Mesenteric fat pad (tissue), 1 donor: ENCODE results near the gene OTOGL. TPM values are rescaled to one million over a fixed set of nuclear protein-coding genes. Genes with fewer than 3 reads are reported as not detected.

ENCODE experiments used
- DNase-seq: peaks from one replicate; pipeline ENCODE4 v3.0.0-alpha.2; 2020; ENCODE audit warnings: low spot score
- total RNA-seq: library from RNA; stranded (reverse); fragmentation: NEBNext Ultra II Directional; extraction: Animal tissue kit (Norgen Biotek cat#: 25700); gene quantifications from one replicate; pipeline ENCODE4 v1.2.1, GENCODE V29; 2021
- donor health status: DM: yes; HTN: yes; CAD: no.

The OTOGL gene
- total RNA-seq, 1 donor from 2014 or later, result not detected

DNA sequence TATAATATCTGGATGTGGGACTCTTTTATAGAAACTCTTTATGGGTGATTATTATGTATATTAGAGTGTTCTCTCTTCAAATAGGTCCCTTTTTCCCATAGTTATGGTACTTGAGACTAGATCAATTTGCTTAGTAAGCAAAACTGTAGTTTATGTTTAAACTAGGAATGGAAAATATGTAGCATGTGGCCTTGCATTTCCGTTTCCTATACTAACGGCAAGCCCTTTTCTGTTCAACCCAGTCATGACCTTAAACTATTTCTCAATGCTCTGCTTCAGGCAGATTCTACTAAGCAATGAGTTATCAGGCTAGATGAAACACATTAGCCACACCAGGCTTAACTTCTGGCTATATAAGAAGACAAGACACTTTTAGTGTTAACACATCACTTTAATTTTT, 84.6 kb downstream of the OTOGL start:
- DNase-seq, result no peak

DNA sequence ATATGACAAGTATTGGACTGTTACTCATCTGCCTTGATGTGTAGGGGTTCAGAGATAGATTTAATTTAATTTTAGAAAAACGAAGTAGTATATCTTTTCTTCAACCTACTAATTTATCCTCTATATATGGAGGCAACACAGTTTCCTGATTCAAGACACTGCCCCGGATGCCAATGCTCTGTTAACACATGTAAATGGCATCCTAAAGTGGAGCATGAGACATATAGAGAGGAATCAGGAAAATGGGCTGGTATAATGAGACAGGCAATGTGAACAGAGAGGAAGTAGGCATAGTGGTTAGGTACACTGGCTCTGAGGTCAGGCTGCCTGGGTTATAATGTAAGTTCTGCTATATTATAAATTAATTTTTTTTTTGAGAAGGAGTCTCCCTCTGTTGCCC, 85.6 kb downstream of the OTOGL start:
- no peak for DNase-seq

DNA sequence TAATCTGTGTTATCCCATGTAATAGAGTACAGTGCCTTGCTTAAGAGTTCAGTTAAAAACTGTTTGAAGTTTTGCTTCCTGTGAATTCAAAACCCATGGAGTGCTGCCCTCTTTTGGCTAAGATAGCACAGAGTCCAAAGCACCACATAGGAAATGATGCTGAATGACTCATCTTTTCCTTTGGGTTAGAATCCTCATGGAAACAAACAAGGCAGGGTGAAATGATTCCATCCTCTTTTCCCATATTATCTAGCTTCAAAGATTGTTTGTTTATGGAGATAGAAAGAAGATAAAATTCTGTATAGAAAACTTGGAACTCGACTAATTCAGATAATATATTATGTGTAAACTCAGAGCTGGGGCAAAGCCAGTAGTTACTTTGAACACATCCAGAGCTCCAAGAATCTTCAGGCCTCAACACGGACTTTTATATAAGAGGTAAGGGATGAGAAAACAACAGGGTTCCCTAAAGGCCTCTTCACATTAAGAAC, 87.4 kb downstream of the OTOGL start:
- no peak for DNase-seq

GRCh38 chr12:80187660-80188090, 88.3 kb downstream of the OTOGL start:
- DNase-seq, result no peak

- no peak for DNase-seq
Measured at GRCh38 chr12:80188576-80188975, 89.2 kb downstream of the OTOGL start.

- DNase-seq, result no peak
Measured at GRCh38 chr12:80189241-80189640, 89.9 kb downstream of the OTOGL start.

GRCh38 chr12:80190001-80190400, 90.7 kb downstream of the OTOGL start:
- no peak for DNase-seq

GRCh38 chr12:80192087-80192486, 92.8 kb downstream of the OTOGL start:
- no peak for DNase-seq

GRCh38 chr12:80193865-80194264, 94.5 kb downstream of the OTOGL start:
- DNase-seq, result no peak

DNA sequence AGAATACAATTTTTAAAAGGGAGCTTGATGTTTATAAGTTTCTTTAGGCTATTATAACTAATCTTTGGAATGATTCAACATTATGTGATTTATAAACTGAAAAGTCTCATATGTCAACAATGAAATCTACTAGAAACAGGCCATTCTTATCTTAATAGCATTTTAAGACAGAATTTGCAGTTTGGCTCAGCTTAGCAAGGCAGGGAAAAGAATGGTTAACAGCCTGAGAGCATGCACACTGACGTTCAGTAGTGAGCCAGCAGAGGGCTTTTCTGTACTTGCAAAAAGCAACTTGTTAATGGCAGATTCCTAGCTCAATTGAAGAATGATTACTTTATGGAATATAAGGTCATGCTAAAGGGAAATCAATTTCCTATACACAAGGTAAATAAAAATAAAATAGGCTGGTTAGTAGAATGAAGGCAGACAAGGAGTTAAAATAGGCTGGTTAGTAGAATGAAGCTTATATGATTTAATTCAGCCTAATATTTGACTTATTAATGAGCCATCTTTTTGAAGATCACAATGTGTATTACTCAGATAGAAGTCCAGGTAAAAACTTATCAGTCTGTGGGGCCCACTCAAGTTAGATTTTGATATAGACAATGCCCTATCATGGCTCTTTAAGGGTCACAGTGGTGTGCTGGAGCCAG, 95.9 kb downstream of the OTOGL start:
- no peak for DNase-seq

DNA sequence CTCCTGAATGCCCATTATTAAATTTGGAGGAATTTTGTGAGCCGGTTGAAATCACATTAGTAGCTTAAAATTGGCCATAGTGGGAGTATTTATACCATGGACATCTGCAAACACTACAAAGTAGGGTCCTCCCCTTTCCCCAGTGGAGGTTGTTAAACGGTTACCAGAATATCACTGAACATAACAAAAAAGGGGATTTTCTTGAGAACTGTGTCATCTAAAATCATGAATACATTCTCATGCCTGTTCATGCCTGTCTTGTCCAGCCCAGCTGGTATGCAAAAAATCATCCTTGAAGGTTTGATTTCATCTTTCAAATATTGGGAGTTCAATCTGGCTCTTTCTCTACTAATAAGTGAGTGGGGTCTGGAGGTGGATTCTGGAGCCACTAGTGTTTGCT, 96.4 kb downstream of the OTOGL start:
- DNase-seq, result no peak

GRCh38 chr12:80196419-80196818, 97.1 kb downstream of the OTOGL start:
- DNase-seq, result no peak

DNA sequence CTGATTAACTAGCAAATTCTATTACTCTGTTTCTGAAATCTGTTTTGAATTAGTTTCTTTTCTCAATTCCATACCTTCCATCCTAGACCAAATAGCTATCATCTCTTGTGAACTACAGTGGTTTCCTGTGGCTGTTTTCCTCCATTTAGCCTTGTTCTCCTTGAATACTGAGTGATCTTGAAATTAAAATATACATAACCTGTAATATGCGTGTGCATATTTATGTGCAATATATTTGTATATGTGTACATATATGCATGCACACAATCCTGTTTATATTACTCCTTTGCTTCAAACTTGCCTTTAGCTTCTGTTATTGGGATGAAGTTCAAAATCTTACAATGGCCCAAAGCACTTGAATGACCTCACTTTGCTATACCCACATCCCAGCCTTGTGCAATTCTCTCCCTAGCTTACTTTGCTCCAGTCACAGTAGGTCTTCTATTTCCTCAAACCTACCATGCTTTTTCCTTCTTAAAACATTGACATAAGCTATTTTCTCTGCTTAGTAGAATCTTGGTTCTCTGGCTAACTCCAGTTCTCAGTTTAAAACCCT, 99.5 kb downstream of the OTOGL start:
- DNase-seq, result no peak

GRCh38 chr12:80199931-80200330, 100.6 kb downstream of the OTOGL start:
- DNase-seq, result no peak

GRCh38 chr12:80200414-80200813, 101.1 kb downstream of the OTOGL start:
- no peak for DNase-seq

DNA sequence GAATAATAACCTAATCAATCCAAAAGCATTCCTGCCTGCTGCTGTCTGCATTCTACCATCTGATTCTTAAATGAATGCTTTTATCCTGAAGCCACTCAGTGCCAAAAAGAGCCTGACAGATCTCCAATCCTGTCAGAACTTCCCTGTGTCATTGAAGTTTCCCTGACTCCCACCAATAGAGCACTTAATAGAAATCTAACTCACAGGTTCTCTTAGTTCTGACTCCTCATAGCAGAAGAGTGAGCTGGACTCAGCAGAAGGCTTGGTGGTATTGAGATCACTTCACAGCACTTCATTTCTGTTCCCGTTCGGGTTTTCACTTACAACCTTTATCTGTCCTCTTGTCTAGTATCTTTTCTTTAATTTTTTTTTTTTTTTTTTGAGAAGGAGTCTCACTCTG, 102.6 kb downstream of the OTOGL start:
- no peak for DNase-seq

DNA sequence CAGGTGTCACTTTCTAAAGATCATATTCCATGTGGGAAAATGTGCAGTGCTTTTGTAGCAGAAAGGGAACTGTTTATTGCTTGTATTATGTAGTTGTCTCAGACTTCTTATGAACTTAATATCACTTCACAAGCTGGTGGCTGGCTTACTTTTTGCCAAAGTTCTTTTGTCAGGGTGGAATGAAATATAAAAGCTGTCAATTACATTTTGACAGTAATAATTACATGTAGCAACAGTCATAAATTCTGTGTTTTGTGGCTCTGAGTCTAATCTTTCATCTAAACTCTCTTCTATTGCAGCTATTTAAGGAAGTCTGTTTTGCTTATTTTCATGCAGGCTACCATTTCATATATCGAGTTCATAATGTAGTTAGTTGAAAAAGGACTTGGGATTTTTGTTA, 106.6 kb downstream of the OTOGL start:
- DNase-seq, result no peak

GRCh38 chr12:80208071-80208470, 108.7 kb downstream of the OTOGL start:
- DNase-seq, result no peak

DNA sequence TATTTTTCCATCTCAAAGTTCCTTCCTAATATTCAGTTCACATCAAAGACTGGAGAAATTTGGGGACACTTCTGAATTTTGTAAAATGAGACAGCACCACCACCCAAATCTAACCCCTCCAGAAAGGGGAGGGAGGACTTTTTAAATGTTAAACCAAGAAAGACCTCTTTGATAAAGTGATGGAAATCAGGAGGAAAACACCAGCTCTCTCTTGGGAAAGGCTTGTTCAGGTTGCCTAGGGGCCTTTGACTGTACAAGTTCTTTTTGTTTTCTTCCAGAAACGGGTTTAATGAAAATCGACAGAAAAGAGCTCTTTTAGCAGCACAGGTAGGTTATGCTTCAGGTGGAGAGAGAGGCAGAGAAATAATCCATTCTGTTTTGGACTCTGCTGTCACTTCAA, 112.3 kb downstream of the OTOGL start:
- DNase-seq, result no peak

DNA sequence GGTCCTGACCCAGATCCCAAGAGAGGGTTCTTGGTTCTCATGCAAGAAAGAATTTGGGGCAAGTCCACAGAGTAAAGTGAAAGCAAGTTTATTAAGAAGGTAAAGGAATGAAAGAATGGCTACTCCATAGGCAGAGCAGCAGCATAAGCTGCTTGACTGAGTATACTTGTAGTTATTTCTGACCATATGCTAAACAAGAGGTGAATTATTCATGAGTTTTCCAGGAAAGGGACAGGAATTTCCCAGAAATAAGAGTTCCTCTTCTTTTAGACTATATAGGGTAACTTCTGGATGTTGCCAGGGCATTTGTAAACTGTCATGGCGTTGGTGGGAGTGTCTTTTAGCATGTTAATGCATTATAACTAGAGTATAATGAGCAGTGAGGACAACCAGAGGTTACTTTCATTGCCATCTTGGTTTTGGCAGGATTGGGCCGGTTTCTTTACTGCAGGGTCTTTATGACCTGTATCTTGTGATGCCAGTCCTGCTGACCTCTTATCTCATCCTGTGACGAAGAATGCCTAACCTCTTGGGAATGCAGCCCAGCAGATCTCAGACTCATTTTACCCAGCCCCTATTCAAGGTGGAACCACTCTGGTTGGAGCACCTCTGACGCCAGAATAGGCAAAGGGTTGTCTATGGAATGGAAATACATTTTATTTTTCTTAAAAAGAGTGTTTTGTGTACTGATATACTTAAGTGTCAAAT, 113.8 kb downstream of the OTOGL start:
- DNase-seq, result no peak

GRCh38 chr12:80213871-80214270, 114.5 kb downstream of the OTOGL start:
- DNase-seq, result no peak

DNA sequence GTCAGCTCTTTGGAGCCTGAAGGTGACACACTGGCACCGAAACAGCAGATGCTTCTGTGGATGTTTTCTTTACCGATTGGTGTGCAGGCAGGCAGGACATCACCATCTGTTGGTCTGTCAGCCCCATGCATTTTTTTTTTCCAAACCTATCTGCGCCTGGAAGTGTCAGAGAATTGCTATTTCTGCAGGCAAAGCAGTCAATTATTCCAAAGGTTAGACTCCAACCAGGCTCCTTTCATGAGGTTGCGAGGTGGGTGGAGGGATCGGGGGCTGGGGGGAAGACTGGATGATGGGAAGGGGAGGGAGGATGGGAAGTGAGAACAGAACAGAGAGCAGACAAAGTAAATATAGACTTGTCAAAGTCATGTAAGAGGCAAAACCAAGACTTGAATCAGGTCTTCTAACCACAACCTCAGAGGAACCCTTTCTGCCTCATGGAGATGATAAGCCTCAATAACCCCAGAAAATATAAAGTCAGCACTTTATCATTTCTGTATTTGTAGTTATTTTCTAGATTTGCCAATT, 117.7 kb downstream of the OTOGL start:
- DNase-seq, result no peak
